Endothelial cell of hepatic sinusoid (primary cell): Measurements from ENCODE around the gene MAGI1.

Source experiments
- in situ Hi-C: cut with HindIII; loops from 2 replicates; pipeline ENCODE4 v1.10.0; 2017; ENCODE audit warnings: low sequenced_read_pairs

Gene MAGI1

DNA sequence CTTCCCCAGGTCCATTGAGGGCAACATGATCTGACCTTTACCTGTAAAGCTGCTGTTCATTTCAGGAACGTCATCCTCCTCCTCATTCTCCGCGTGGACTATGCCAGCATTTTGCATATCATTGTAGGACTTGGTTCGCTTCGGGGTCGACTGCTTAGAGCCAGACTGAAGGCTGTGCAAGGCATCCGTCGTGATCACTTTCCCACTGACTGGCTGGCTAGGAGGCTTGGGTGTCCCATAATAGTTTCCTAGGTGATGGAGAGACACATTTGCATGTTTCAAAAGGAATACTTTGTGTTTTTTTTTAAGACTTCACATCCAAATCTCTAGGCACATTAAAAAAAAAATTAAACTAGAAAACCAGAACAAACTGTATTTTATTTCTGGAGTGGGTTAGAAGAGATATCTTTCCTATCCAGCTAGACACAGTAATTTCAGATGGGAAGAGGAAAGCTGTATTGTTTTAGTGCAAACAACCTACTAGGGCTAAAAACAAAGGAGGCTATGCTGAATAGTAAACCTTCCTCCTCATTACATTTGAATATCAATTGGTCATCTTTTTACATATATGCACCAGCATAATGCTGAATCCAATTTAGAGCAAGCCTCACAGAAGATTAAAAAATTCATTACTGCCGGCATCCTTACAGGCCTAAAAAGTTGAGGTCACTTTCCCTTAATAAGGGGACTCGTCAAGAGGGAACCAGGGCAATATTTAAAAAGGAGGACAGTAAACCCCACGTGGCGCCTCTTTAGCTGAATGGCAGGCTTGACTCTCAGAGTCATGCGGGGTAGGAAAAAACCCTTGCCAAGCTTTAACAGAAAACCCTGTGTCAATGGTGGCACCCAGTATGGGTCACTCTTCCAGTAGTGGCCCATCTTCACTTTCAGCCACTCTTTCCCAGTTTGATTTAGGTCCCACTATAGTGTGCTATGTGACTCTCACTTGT, 559.9 kb downstream of the MAGI1 start:
- in situ Hi-C loops, result loop anchor here (5.0 kb wide), 1 partner anchor 37 kb away; no protein-coding TSS in a partner anchor

DNA sequence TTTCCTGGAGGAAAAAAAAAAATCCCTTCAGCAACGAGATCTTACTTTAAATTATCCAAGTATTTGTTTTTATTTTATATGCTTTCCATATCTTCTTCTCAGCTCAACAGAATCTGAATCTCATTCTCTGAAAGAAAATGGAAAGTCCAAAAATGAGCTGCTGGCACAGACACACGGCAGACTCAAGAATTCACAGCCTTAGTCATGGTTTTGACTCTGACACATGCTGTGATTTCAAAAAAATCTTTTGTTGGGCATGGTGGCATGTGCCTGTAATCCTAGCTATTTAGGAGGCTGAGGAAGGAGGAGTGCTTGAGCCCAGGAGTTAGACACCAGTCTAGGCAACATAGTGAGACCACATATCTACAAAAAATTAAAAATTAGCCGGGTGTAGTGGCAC, 565.0 kb downstream of the MAGI1 start:
- in situ Hi-C loops, result loop anchor here (5.0 kb wide), 1 partner anchor 271 kb away; no protein-coding TSS in a partner anchor

DNA sequence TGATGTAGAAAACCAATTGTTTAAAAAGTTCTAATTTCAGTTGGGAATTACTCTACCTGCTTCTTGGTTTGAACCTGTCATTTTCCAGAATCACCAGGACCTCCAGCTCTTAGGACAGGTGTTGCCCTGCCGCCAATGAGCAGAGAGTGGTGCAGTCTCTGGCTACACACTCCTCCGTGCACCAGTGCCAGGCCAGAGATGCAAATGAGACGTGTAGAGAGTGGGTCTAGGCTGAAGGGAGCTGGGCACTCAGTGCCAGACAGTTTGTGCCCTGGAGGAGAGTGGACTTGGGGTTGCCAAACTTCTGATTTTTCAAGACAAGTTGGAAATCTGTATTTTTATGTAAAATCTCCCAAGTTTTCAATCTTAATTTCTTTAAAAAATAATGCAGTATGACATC, 566.2 kb downstream of the MAGI1 start:
- in situ Hi-C loops, result loop anchor here (5.0 kb wide), 1 partner anchor 270 kb away; no protein-coding TSS in a partner anchor

- in situ Hi-C loops, result no loop called here
These were observed 572.3 kb downstream of the MAGI1 start for GRCh38 chr3:65466300-65466988.

GRCh38 chr3:65449841-65450428, 588.8 kb downstream of the MAGI1 start:
- in situ Hi-C loops, result no loop called here

- in situ Hi-C loops, result no loop called here
These were observed 590.6 kb downstream of the MAGI1 start for GRCh38 chr3:65448120-65448519.

DNA sequence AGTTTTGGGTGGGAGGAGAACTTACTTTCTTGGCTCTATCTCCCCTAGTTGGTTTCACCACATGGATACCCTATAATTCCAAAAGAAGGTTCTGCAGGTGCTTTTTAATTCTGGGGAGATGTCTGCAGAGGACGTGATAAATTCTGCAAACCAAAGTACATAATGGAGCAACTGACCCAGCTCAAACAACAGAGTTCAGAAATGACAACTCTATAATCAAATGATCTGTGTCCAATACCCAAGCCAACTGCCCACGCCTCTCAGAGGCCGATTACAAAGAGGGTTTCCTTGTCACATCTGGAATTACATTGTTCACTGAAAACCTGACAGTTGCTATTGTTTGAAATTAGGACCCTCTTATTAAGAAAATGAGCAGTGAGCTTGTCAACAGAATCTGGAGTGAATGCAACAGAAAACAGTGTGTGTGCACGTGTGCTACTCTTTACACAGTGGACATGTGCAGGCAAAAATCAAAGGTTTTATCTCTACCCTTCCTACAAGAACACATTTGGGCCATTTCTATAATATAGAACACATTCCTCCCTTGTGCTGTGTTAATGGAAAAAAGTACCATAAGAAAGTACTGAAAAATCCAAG, 593.0 kb downstream of the MAGI1 start:
- in situ Hi-C loops, result no loop called here

DNA sequence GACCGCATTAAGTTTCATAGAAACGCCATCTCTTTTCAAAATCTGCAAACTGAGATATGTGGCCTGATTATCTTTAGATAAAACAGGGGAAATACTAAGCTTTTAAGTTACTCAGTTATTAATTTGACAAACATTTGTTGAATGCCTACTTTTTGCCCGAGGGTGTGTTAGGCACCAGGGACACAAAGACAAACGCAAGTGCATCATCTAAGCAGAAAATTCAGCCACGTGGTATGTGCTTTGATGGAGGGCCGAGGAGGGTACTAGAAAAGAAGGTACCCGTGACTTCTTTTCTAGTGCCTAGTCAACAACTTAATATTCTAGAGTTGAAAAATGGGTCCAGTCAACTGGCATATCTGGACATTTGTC, 594.3 kb downstream of the MAGI1 start:
- in situ Hi-C loops, result loop anchor here (5.0 kb wide), 1 partner anchor 33 kb away; no protein-coding TSS in a partner anchor

GRCh38 chr3:65443739-65444446, 594.8 kb downstream of the MAGI1 start:
- in situ Hi-C loops, result loop anchor here (5.0 kb wide), 1 partner anchor 33 kb away; no protein-coding TSS in a partner anchor

- in situ Hi-C loops, result loop anchor here (5.0 kb wide), 1 partner anchor 38 kb away; no protein-coding TSS in a partner anchor
These were observed 599.0 kb downstream of the MAGI1 start for GRCh38 chr3:65439641-65440284.

- in situ Hi-C loops, result no loop called here
These were observed 600.1 kb downstream of the MAGI1 start for GRCh38 chr3:65438612-65439011.

- in situ Hi-C loops, result no loop called here
These were observed 600.6 kb downstream of the MAGI1 start for GRCh38 chr3:65438096-65438495.

DNA sequence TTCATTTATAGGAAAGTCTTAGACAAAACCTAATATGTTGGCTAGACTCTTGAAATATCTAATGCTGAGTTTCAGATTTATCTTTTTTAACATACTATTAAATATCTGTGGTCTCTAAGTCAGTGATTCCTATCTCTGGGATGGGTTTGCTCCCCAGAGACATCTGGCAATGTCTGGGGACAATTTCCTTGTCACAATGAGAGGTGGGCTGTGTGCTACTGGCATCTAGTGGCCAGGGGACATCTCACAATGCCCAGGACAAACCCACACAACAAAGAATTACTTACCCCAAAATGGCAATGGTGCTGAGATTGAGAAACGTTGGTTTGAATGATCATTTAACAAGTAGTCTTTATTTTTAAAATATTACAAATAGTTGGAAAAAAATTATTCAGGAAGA, 602.1 kb downstream of the MAGI1 start:
- in situ Hi-C loops, result no loop called here

GRCh38 chr3:65433480-65433879, 605.2 kb downstream of the MAGI1 start:
- in situ Hi-C loops, result no loop called here

DNA sequence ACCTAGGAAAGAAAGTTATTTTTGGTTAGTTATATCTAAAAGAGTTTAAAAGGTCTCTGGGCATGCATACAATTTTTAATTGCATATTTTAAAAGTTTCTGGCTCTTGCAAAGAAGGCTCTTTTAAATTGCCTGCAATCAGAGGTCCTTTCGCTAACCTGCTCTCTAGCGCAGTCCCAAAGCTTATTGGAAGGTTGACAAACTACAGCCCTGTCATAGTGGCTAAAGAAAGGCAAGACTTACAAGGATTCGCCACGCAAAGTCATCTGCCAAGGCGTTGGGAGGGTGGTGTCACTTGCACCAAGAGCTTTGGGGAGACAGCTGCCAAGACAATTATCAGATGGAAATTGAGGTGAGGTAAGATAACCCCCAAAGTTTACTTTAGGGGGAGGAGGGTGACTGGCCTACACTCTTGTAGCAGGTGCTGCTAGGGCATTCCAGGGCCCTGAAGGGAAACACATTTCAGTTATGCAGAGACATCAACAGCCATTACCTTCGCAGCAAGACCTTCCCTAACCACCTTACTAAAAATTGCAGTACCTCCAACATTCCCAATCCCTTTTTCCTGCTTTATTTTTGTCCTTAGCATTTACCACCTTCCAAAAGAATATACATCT, 606.2 kb downstream of the MAGI1 start:
- in situ Hi-C loops, result no loop called here

GRCh38 chr3:65425880-65426279, 612.8 kb downstream of the MAGI1 start:
- in situ Hi-C loops, result no loop called here

DNA sequence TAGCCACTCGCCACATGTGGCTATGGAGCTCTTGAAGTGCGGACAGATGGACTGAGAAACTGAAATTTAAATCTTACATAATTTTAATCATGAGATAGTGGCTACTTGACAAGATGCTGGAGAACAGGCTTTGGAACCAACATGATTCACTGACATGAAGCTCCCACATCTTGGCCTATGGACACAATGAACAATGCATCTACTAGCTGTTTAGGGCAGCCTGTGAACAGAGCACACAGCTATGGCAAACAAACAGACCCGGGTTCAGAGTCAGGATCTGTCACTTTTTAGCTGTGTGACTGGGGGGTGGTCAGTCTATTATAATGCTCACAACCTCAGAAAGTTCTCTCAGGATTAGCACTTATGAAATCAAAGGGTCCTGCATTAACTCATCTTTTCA, 616.6 kb downstream of the MAGI1 start:
- in situ Hi-C loops, result no loop called here

DNA sequence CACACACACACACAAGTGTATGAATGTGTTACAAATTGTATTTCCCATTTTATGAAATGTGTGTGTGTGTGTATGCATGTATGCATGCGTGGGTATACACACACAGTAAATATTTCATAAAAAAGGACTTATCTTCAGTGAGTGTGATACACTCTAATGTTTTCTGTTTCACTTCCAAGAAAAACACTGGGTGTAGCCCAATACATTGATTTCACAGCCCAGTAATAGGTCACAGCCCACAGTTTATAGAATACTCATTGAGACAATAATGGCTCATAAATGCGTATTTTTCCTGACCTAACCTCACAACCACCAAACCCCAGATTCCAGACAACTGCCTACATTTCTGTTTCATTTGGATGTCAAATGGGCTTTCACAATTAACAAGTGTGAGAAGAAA, 619.5 kb downstream of the MAGI1 start:
- in situ Hi-C loops, result no loop called here

- in situ Hi-C loops, result no loop called here
These were observed 624.8 kb downstream of the MAGI1 start for GRCh38 chr3:65413891-65414290.
